HG02678 (cell line): ENCODE results near the gene CAMK1D.
"Not testable (repeated sequence)": the region's sequence is repeated elsewhere in the genome, so short reads cannot be mapped to it uniquely, and the experiment has no call there.

ENCODE experiments used
- ATAC-seq: cut with Tn5 transposase; IDR thresholded peaks from one replicate; pipeline ENCODE4 v1.9.1; 2021; ENCODE audit warnings: mild to moderate bottlenecking, moderate library complexity; ENCODE audit not compliant: unreplicated experiment

The CAMK1D gene

DNA sequence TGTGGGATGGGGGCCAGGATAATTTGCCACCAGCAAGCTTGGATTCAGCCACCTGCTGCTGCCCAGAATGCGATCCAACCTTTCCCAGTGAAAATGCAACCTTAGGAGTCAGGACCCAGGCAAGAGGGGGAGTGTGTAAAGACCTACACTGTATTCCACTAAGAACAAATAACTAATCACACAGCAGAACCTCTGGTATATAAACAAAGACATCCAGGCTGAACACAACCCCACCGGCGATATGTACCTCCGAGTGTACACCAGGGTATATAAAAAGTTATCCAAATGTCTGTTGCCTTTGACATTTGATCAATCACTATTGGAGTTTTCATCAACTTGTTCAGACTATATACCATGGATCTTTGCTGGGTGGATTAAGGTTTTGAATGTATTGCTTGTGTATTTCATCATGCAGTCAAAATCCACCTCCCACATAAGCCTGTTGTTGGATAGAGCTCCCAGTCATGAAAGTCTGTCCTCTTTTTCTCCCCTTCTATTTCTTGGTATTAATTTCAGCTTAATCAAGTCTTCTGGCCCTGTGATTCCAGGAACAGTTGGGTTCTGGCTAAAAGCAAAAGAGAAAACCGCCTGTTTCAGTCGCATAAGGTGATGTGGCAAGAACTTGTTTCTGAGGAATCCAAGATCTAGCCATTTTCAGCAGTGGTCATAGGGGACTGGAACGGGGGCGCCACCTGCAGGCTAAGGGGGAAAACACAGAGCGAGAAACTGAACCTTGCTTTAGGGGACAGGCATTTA lies 361.4 kb downstream of the CAMK1D start:
- peak; percentile 71 for ATAC-seq

- no peak for ATAC-seq
Measured at GRCh38 chr10:12711350-12711708, 362.0 kb downstream of the CAMK1D start.

GRCh38 chr10:12712293-12712983 lies 363.1 kb downstream of the CAMK1D start:
- ATAC-seq: no peak

DNA sequence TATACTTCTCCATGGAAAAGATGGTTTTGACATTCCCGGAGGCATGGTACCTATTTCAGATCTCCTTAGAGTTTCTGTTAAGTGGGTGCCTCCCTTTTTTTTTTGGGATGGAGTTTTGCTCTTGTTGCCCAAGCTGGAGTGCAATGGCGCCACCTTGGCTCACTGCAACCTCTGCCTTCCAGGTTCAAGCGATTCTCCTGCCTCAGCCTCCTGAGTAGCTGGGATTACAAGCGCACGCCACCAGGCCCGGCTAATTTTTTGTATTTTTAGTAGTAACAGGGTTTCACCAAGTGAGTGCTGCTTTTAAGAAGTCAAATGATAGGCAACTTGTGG lies 363.6 kb downstream of the CAMK1D start:
- not testable (repeated sequence) for ATAC-seq

- no peak for ATAC-seq
Measured at GRCh38 chr10:12716042-12716441, 366.7 kb downstream of the CAMK1D start.

DNA sequence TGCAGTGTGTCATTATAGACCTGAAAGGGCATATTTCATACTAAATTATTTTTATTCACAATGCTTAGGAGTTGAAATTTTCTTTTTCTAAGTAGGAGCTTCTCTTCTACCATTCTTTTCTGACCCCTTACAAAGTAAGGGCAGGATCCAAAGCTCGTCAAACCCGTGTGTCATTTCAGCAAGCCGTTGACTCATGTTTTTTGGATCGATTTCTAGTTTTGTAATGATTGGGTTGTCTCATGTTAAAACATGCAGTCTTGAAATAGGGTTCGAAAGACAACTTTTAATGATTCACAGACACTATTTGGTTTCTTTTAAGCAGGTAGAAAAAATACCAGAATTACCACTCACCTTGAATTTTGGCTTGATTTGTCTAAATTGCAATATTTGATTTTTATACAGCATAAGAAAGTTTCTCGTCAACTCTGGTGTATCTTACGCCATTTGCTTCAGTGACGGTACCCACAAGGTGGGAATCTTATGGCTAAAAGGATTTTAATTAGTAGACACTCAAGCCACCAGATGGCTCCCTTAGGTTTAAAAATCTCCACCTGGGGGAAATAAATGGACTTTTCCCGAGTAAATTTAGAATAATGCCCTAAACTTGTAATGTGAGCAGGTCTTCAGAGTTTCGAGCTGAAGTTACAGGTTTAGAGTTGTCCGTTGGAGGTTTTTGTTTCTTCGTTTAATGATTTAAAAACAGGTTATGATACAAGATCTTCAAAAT lies 368.8 kb downstream of the CAMK1D start:
- no peak for ATAC-seq

DNA sequence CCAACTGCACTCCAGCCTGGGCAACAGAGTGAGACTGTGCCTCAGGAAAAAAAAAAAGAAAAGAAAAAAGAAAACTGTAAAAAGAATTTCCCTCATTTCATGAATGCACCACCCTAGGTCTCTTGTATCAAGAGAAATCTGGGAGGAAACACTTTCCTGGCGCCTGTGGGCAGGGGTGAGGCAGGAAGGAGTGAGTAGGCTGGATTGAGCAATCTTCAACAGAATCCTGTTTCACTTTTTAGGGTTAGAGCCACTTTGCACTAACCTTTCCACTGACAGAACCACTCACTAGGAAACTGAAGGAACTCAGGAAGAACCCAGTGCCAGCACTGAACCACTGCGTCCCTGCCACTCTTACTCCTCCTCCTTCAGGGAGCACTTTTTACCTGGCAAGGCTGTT lies 370.0 kb downstream of the CAMK1D start:
- no peak for ATAC-seq

- ATAC-seq: no peak
Measured at GRCh38 chr10:12720217-12720981, 371.1 kb downstream of the CAMK1D start.

- no peak for ATAC-seq
Measured at GRCh38 chr10:12721334-12721733, 372.0 kb downstream of the CAMK1D start.

DNA sequence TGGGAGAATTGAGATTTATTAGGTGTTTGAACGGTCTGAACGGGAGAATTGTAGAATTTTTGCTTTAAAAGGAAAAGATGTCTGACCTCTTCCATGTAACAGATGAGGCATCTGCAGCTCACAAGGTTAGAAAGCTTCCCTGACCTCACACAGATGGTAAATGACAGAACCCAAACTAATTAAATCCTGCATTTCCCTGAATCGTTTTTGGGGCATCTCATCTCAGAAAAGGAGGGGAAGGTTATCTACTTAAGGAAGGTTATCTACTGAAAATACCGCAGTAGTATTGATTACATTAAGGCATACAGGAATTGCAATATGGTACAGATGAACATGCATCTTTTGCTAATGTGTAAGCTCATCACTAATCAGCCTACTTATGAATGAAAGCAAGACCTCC lies 373.9 kb downstream of the CAMK1D start:
- no peak for ATAC-seq

- ATAC-seq: no peak
Measured at GRCh38 chr10:12724807-12725579, 375.6 kb downstream of the CAMK1D start.

DNA sequence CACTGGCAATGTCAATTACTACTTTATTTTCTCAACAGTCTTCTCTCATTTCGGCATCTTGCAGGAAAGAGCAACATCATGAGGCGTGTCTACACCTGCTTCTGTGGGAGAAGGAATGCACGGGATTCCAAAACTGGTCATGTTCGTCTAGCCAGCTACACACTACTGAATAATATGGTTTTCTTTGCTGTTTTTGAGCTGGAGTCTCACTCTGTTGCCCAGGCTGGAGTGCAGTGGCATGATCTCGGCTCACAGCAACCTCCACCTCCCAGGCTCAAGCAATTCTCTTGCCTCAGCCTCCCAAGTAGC lies 376.2 kb downstream of the CAMK1D start:
- ATAC-seq: not testable (repeated sequence)

GRCh38 chr10:12726971-12727831 lies 377.9 kb downstream of the CAMK1D start:
- no peak for ATAC-seq

DNA sequence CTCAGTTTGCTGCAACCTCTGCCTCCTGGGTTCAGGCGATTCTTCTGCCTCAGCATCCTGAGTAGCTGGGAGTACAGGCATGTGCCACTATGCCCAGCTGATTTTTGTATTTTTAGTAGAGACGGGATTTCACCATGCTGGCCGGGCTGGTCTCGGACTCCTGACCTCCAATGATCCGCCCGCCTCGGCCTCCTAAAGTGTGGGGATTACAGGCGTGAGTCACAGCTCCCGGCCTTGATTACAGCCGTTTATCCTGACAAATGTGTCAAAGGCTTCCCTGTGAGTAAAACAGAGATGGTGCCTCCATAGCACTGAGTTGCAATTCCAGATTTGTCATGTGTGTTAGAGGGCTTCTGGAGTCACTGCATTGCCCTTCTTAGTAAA lies 378.5 kb downstream of the CAMK1D start:
- ATAC-seq: no peak

GRCh38 chr10:12728494-12728893 lies 379.1 kb downstream of the CAMK1D start:
- ATAC-seq: no peak

DNA sequence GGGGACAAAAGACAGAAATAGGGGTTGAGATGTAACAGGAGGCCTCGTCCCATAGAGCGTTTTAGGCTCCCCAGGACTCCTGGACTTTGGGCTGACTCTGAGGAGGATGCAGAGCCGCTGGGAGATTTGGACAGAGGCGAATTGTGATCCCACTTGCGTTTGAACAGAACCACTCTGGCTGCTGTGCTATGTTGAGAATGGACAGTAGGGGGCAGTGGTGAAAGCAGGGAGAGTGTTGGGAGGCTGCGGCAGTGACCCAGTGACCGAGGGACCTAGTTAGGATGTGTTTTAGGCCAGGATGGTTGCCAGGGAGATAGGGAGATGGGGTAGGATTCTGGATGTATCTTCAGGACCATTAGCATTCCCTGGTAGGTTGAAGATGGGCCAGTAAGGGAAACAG lies 380.5 kb downstream of the CAMK1D start:
- no peak for ATAC-seq

- ATAC-seq: no peak
Measured at GRCh38 chr10:12730809-12731519, 381.6 kb downstream of the CAMK1D start.

- ATAC-seq: no peak
Measured at GRCh38 chr10:12733271-12733670, 383.9 kb downstream of the CAMK1D start.

- no peak for ATAC-seq
Measured at GRCh38 chr10:12735843-12736462, 386.6 kb downstream of the CAMK1D start.
